Activated naive CD4-positive, alpha-beta T cell treated with anti-CD3 and anti-CD28 coated beads, Interleukin-2, amount 50 U/mL, for 24 hours (primary cell): ENCODE results near the gene SNX27.

Source experiments
- H3K27ac Mint-ChIP-seq: one replicate; pipeline ENCODE4 v1.8.0; 2021; ENCODE audit warnings: mild to moderate bottlenecking, mixed read lengths
- H3K27me3 Mint-ChIP-seq: one replicate; pipeline ENCODE4 v1.8.0; 2021; ENCODE audit warnings: mixed read lengths
- H3K36me3 Mint-ChIP-seq: one replicate; pipeline ENCODE4 v1.8.0; 2021; ENCODE audit warnings: mixed read lengths
- H3K4me1 Mint-ChIP-seq: one replicate; pipeline ENCODE4 v1.8.0; 2021; ENCODE audit warnings: mixed read lengths
- H3K4me3 Mint-ChIP-seq: one replicate; pipeline ENCODE4 v1.8.0; 2021; ENCODE audit warnings: mild to moderate bottlenecking, mixed read lengths
- H3K9me3 Mint-ChIP-seq: one replicate; pipeline ENCODE4 v1.8.0; 2021; ENCODE audit warnings: mixed read lengths

Gene SNX27

DNA sequence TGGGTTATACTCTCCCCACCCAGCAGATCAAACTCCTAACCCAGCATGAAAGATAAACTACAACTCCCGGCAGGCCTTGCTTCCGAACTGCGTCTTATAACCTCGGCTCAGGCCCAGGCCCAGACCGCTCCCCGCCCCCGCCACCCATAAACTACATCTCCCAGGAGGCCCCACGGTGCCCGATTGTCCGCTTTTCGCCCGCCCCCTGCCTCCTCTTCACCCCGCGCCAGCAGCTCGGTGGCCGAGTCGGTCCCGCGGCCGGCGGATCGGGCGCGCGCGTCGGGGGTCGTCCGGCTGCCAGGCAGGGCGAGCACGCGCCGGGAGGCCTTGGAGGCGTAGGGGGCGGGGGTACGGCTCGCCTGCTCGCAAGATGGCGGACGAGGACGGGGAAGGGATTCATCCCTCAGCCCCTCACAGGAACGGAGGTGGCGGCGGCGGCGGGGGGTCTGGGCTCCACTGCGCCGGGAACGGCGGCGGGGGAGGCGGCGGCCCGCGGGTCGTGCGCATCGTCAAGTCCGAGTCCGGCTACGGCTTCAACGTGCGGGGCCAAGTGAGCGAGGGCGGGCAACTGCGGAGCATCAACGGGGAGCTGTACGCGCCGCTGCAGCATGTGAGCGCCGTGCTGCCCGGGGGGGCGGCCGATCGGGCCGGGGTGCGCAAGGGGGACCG, at the start of gene SNX27:
SNX27 (plus strand) TSS at position 219 of the 669 bp plus-strand sequence; CDS start at position 371, 152 bp downstream.
- H3K9me3 Mint-ChIP-seq: no peaks in the 10 kb centered on the region
- H3K27me3 Mint-ChIP-seq: no peaks in the 10 kb centered on the region
- peak within 1 kb of the TSS; percentile 94 for H3K4me3 Mint-ChIP-seq
- H3K36me3 Mint-ChIP-seq: no peaks in the 10 kb centered on the region
- peak within 1 kb of the TSS; percentile 97 for H3K27ac Mint-ChIP-seq
- peaks cover 45% of the 10 kb centered on the region for H3K4me1 Mint-ChIP-seq

DNA sequence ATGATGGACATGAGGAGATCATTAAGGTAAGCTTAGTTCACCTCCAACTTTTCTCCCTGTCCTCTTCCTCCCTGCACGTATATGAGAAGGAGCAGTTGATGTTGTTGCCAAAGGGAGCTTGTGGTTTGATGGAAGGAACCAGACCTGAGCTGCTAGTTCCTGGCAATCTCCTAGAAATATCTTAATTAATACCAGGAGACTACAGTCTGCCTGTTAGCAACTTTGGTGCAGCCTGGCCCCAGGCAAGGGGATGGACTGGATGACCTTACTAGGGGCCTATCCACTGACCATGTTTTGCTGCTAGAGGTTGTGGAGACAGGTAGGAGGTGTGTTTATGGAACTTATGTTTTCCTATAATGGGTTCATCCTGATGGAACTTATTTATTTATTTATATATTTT, 49.2 kb upstream of the SNX27 start:
- H3K27me3 Mint-ChIP-seq: no peaks in the 10 kb centered on the region
- peaks cover 5% of the 10 kb centered on the region for H3K36me3 Mint-ChIP-seq
- H3K27ac Mint-ChIP-seq: no peak overlapping the region

DNA sequence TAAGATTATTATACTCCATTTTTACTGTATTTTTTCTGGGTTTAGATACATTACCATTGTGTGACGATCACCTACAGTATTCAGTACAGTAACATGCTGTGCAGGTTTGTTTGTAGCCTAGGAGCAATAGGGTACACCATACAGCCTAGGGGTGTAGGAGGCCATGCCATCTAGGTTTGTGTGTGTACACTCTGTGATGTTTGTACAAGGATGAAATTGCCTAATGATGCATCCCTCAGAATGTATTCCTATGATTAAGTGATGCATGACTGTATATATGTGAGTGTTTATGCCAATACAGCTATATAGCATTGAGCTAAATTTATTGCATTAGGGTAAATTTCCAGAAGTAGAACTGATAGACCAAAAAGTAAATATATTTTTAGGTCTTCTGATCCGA, 48.5 kb upstream of the SNX27 start:
- H3K27ac Mint-ChIP-seq: no peak overlapping the region
- no peaks in the 10 kb centered on the region for H3K27me3 Mint-ChIP-seq
- peaks cover 6% of the 10 kb centered on the region for H3K4me1 Mint-ChIP-seq
- peaks cover 6% of the 10 kb centered on the region for H3K36me3 Mint-ChIP-seq
- H3K4me3 Mint-ChIP-seq: no peak overlapping the region
- H3K9me3 Mint-ChIP-seq: no peaks in the 10 kb centered on the region

More for the DNA sequence above, 49.2 kb upstream of the SNX27 start:
- Mint-ChIP-seq H3K4me3 (no peak overlapping the region), H3K4me1 (peaks cover 4% of the 10 kb centered on the region), H3K9me3 (no peaks in the 10 kb centered on the region)

DNA sequence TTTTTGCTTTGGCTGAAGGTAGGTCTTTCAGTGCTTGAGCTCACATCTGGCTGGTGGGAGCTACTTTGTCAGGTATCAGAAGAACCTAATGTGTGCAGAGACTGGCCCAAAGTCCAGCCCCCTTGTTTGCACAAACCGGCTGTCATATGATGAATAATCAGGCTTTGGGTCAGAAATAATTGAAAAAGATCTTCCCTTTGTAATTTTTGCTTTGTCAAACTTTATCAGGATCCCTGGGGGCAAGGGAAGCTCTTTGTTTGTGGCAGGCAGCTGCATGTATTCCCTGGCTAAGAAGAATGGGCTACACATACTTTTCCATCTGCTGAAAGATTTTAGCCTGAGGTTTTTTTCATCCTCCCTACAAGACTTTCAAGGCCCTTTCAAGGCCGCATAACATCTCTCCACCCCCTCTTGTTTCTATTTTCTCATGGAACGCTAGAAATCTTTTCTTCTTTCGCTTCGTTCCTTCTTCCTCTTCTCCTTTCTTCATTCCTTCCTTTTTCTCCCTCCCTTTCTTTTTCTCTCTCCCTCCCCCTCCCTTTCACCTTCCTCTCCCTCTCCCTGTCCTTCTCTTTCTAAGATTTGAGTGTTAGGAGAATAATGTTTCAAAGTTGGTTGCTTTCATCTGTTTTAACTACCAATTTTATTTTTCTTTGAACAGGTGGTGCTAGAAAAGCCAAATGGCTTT, 46.2 kb upstream of the SNX27 start:
- no peaks in the 10 kb centered on the region for H3K9me3 Mint-ChIP-seq
- no peaks in the 10 kb centered on the region for H3K27me3 Mint-ChIP-seq

DNA sequence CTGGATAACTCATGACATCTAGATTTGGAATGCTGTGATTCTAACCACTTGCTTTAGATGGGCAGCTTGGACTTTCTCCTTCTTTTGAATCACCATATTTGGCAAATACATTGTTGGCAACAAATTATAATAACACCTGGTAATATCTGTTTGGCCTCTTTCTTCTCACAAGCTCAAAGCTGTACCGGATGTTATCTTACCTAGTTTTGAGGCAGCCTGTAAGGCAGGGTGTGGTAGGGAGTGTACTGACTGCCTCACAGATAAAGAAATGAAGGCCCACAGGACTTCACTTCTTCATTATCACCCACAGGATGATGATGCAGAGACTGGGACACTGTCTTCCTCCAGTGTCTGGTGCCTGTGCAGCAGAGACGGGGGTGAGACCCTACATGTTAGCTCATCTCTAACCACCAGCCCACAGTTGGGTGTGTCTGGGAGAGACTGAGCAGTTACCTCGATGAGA, 43.2 kb upstream of the SNX27 start:
- H3K4me3 Mint-ChIP-seq: no peak overlapping the region
- H3K4me1 Mint-ChIP-seq: peaks cover 4% of the 10 kb centered on the region
- H3K27me3 Mint-ChIP-seq: no peaks in the 10 kb centered on the region
- no peak overlapping the region for H3K27ac Mint-ChIP-seq
- no peaks in the 10 kb centered on the region for H3K9me3 Mint-ChIP-seq
- H3K36me3 Mint-ChIP-seq: peaks cover 9% of the 10 kb centered on the region

More for the DNA sequence above, 46.2 kb upstream of the SNX27 start:
- H3K36me3 Mint-ChIP-seq: peaks cover 4% of the 10 kb centered on the region
- H3K4me3 Mint-ChIP-seq: no peak overlapping the region
- peaks cover 4% of the 10 kb centered on the region for H3K4me1 Mint-ChIP-seq
- no peak overlapping the region for H3K27ac Mint-ChIP-seq

DNA sequence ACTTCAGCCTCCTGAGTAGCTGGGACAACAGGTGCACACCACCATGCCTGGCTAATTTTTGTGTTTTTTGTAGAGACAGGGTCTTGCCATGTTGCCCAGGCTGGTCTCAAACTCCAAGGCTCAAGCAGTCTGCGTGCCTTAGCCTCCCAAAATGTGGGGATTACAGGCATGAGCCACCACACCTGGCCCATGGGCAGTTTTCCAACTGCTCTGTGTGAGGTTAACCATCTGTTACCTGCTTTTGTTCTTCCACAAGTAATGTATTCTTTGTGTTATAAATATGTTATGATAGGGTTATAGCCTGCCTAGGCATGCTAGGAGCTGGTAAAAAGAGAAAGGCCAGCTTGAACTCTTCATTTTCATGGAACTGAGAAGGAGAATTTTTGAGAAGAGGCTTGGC, 41.0 kb upstream of the SNX27 start:
- peaks cover 11% of the 10 kb centered on the region for H3K36me3 Mint-ChIP-seq
- no peaks in the 10 kb centered on the region for H3K27me3 Mint-ChIP-seq
- no peak overlapping the region for H3K27ac Mint-ChIP-seq
- peaks cover 4% of the 10 kb centered on the region for H3K4me1 Mint-ChIP-seq
- no peak overlapping the region for H3K4me3 Mint-ChIP-seq
- no peaks in the 10 kb centered on the region for H3K9me3 Mint-ChIP-seq

DNA sequence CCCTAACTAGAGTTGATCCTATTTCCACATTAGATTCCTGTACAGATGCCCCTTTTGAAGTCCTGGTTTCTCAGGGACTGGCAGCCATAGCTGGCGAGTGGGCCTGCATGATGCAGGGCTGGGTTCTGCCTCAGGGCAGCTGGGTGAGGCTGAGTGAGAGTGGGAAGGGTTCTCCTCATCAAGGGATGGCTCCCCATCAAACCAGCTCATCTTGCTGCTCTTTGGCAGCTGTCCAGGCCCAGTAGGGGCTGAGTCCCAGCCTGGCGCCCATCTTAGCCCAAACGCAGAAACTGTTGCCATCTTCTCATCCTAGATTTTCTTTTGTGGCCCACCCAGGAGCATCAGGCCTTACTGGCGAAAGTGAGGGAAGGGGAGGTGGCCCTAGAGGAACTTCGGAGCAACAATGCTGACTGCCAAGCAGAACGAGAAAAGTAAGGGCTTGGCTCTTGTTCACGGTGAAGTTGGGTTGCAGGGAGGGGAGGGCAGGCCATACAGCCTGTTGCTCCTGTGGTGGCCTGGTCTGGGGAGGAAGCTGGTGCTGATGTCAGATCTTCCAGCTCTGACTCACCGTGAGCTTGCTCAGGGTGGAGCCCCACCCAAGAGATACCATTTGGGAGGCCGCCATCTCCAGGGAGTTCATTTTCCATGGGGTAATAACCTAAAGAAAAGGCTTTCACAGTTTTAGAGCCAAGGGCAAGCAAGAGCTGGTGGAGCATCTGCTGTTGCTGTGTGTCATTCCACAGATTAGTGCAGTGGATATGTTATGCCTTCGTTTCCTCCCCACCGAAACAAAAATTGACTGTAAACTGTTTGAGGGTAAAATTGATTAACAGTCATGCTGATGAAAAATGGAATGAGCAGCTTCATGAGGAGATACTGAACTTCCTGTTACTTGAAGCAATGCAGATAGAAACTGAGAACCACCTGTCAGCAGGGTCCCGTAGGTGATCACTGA, 37.0 kb upstream of the SNX27 start:
- Mint-ChIP-seq H3K4me3 (no peak overlapping the region), H3K36me3 (peaks cover 7% of the 10 kb centered on the region), H3K9me3 (no peaks in the 10 kb centered on the region), H3K27me3 (no peaks in the 10 kb centered on the region), H3K27ac (no peak overlapping the region), H3K4me1 (no peaks in the 10 kb centered on the region)

DNA sequence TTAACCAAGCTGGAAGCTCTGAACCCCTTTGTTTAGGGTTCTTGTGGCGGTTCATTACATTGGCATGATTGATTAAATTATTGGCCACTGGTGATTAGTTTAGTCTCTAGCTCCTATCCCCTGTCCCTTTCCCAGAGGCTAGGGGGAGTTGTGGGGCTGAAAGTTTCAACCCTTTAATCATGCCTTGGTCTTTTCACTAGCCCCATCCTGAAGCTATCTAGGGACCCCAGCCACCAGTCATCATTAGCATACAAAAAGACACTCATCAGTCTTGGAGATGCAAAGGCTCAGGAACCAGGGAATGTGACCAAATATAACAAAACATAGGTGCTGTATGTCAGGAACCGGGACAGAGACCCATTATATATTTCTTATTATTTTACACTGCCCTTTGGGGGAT, 34.7 kb upstream of the SNX27 start:
- H3K27me3 Mint-ChIP-seq: no peaks in the 10 kb centered on the region
- peaks cover 5% of the 10 kb centered on the region for H3K36me3 Mint-ChIP-seq
- no peaks in the 10 kb centered on the region for H3K9me3 Mint-ChIP-seq
- no peak overlapping the region for H3K4me3 Mint-ChIP-seq
- H3K4me1 Mint-ChIP-seq: no peaks in the 10 kb centered on the region
- no peak overlapping the region for H3K27ac Mint-ChIP-seq

DNA sequence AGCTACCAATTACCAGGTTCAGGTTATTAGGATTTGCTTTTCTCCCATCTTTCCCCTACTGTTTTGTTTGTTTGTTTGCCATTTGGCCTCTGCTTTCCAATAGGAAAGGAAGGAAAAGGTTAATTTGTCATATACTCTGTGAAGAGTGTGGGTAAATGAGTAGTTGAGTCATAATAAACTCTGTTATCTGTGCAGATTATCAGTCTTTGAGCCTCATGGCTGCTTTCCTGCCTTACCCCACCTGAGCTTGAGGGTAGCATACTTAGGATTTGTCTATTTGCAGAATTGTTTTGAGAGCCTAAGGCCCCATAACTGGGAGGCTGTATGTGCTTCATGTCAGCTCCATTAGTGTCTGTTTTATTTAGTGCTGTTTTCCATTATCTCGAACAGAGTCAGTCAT, 32.9 kb upstream of the SNX27 start:
- Mint-ChIP-seq H3K27ac (no peak overlapping the region), H3K9me3 (no peaks in the 10 kb centered on the region), H3K4me1 (no peaks in the 10 kb centered on the region), H3K4me3 (no peak overlapping the region), H3K27me3 (no peaks in the 10 kb centered on the region), H3K36me3 (peaks cover 2% of the 10 kb centered on the region)

DNA sequence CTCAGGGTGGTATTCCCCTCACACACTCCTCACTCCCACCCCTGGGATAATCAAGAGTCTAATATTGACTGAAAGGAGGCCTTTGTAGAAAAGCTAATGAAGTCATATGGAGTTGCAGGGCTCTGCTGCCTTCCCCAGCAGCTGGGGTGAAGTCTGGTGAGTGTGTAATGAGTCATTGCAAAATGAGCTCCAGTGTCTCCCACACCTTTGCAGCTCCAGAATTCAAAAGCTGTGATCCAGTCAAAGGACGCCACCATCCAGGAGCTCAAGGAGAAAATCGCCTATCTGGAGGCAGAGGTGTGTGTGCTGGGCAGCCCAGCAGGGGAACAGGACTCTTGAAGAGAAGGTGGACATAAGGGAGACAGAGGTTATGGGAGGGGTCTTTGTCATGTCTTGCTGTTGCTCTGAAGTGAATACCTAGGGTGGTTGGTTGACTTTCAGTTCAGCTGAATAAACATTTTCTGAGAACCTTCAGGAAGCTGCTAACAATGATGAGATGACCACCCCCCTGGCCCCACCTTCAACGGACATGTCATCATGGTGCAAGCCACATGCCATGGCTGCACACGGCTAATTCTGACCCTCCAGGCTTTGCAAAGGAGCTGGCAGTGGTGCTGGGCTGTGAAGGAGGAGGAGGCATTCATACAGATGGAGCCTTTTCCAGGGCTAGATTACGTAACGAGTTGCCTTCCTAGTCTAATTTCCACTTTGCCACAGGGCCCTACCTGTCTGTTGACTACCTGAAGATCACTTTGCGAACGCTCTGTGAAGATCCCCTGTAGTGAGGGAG, 32.2 kb upstream of the SNX27 start:
- no peak overlapping the region for H3K4me3 Mint-ChIP-seq
- no peaks in the 10 kb centered on the region for H3K9me3 Mint-ChIP-seq
- no peaks in the 10 kb centered on the region for H3K4me1 Mint-ChIP-seq
- no peaks in the 10 kb centered on the region for H3K27me3 Mint-ChIP-seq
- peaks cover 2% of the 10 kb centered on the region for H3K36me3 Mint-ChIP-seq
- H3K27ac Mint-ChIP-seq: no peak overlapping the region

DNA sequence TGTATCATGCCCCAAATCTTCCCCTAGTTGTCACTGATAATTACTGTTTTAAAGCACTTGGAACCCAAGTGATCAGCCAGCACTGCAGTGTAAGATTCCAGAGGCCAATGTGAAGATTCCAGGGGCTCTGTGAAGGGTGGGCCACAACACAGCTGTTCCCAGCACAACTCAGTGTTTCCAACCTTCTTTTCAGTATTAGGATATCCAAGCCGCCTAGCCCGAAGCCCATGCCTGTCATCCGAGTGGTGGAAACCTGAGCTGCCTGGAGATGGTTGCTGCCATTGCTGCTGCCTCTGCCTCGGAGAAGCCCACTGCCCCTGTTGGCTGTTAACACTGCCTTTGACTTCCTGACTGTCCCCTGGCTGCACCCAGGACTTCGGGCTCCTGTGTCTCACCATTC, 30.4 kb upstream of the SNX27 start:
- Mint-ChIP-seq H3K36me3 (no peaks in the 10 kb centered on the region), H3K27ac (no peak overlapping the region), H3K4me1 (no peaks in the 10 kb centered on the region), H3K4me3 (no peak overlapping the region), H3K9me3 (no peaks in the 10 kb centered on the region), H3K27me3 (no peaks in the 10 kb centered on the region)

DNA sequence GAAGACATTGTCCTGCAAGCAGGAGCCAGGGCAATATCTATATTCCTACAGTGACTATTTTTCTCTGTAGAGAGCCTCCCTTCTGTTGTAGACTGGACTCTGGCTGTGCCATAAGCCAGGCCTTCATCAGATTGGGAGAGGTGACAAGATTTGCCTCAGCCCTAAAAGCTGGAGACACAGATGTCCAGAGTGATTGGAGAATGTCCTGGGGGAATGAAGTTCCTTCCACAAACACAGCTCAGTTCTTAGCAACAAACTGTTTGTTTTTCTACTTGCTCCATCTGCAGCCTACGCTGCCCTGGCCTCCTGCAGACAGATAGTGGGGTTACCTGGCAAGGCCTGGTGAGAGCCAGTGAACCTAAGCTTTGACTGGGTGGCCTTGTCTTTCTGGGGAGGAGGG, 29.9 kb upstream of the SNX27 start:
- H3K27ac Mint-ChIP-seq: no peak overlapping the region
- no peaks in the 10 kb centered on the region for H3K27me3 Mint-ChIP-seq
- no peaks in the 10 kb centered on the region for H3K4me1 Mint-ChIP-seq
- H3K36me3 Mint-ChIP-seq: no peaks in the 10 kb centered on the region
- H3K9me3 Mint-ChIP-seq: no peaks in the 10 kb centered on the region
- no peak overlapping the region for H3K4me3 Mint-ChIP-seq

DNA sequence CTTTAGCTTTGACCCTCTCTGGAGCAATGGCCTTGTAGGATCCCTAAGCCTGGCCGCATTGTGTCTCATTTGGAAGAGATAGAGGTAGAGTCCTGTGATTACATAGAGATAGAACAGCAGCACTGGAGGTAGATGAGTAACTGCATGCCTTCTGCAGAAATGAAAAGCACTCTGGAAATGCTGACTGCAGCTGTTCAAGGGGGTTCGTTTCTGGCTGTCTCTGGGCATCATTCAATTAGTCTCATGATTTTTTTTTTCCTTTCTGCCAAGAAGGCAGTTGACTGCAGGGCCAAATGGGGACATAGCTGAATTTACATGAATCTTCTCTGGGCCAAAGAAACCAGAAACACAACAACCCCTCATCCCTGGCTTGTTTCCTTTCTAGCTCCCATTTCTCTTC, 28.1 kb upstream of the SNX27 start:
- Mint-ChIP-seq H3K27ac (no peak overlapping the region), H3K27me3 (no peaks in the 10 kb centered on the region), H3K4me1 (no peaks in the 10 kb centered on the region), H3K9me3 (no peaks in the 10 kb centered on the region), H3K36me3 (no peaks in the 10 kb centered on the region), H3K4me3 (no peak overlapping the region)

DNA sequence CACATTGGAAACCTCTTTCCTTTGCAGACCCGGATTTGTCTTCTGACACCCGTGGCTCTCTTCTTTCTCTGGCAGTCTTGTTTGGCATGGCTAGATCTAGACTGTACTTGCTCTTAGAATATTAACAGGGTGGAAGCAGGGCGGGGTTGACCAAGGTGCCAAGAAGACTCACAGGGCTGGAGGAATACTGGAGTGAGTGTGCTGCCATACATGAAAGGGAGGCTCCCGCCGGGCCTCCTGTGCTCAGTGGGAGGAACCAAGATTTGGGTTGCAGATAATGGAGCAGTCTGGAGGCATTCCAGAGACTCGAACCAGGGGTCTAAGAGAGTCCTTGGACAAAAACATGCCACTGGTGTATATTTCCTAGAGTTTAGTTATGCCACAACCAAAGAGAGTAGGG, 27.6 kb upstream of the SNX27 start:
- Mint-ChIP-seq H3K27me3 (no peaks in the 10 kb centered on the region), H3K9me3 (no peaks in the 10 kb centered on the region), H3K4me1 (no peaks in the 10 kb centered on the region)

DNA sequence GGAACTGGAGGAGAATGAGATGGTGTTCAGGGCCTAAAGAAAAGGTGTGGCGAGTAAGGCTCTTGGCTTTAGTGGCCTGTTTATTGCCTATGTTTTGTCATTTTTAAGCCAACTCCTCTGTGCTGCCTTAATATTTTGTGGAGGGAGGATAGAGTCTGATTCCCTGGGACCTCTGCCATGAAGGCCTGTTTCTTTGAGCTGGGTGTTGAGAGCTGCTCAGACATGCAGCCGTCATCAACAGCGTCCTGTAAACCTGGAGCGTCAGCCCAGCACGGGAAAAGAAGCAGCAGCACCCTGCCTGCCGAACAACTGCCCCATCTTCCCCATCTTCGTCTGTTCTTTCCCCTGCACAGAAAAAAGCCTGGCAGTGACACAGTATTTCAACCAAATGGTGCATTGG, 27.1 kb upstream of the SNX27 start:
- H3K9me3 Mint-ChIP-seq: no peaks in the 10 kb centered on the region
- H3K4me3 Mint-ChIP-seq: no peak overlapping the region
- H3K27me3 Mint-ChIP-seq: no peaks in the 10 kb centered on the region
- H3K4me1 Mint-ChIP-seq: no peaks in the 10 kb centered on the region
- no peak overlapping the region for H3K27ac Mint-ChIP-seq
- H3K36me3 Mint-ChIP-seq: no peaks in the 10 kb centered on the region

More for the DNA sequence above, 27.6 kb upstream of the SNX27 start:
- Mint-ChIP-seq H3K36me3 (no peaks in the 10 kb centered on the region), H3K4me3 (no peak overlapping the region), H3K27ac (no peak overlapping the region)
